ENCODE measurements around the gene TAAR8. TPM values are rescaled to one million over a fixed set of nuclear protein-coding genes. Genes with fewer than 3 reads are reported as not detected.

TAAR8 gene
- total and polyA plus RNA-seq, 2 of the 13 experiments (the other 11 are each of a cell fraction or from before 2014, with no cell fraction given): 0.07 TPM; not detected in 1

GRCh38 chr6:132590362-132590761, 37.9 kb downstream of the TAAR8 start:
- intact Hi-C loops (cut with micrococcal nuclease; ENCODE audit: unreplicated experiment): no loop called here
- ATAC-seq (no peak), DNase-seq (ENCODE audit: low spot score) (no peak), FAIRE-seq (no peak)
- no peaks in the 10 kb centered on the region for H4K20me1 ChIP-seq (ENCODE audit: insufficient read depth, low read length)
- in situ Hi-C loops (cut with HindIII; ENCODE audit: extremely low pct_ligation_motif_present, low pct_unique_long_range_greater_than_20kb): no loop called here
- no peaks in the 10 kb centered on the region for H3K4me1 ChIP-seq (ENCODE audit: insufficient read depth, low read length)
- H3K4me2 ChIP-seq (ENCODE audit: low read depth, low read length): no peak overlapping the region
- no peak overlapping the region for H3K4me3 ChIP-seq (replicated peaks in 1 of 3; ENCODE audit: insufficient read depth in 1 of 3, low read depth in 2 of 3, low read length in 3 of 3)
- H3K79me2 ChIP-seq (ENCODE audit: insufficient read depth, low read length): no peaks in the 10 kb centered on the region
- 0% methylated on average over 1 of the region's 1 CpG for WGBS (ENCODE audit: low lambda C conversion rate)
- no peaks in the 10 kb centered on the region for H3K9me3 ChIP-seq (ENCODE audit: low read length)
- no TSS peak for BruUV-seq (replicated peaks)
- H2AFZ ChIP-seq (ENCODE audit: low read length): no peak overlapping the region
- H3K27ac ChIP-seq (ENCODE audit: extremely low read length, insufficient read depth, low read length): no peak overlapping the region
- H3K27me3 ChIP-seq (ENCODE audit: control insufficient read depth in 1 of 2, insufficient read depth in 2 of 2, low read length in 2 of 2): no peaks in the 10 kb centered on the region; a peak in 1 of 5 replicates
- POLR2A ChIA-PET: no interaction called here
- CTCF ChIA-PET (ENCODE audit: low intra/inter-chr PET ratio, low total read pairs): no interaction called here
- TF ChIP-seq NFE2L1 (CRISPR knock-in tag; IDR thresholded peaks at IDR 0.05; ENCODE audit: borderline replicate concordance) (no peak), NKX3-1 (CRISPR knock-in tag; IDR thresholded peaks at IDR 0.05) (no peak), SRY (CRISPR knock-in tag; IDR thresholded peaks at IDR 0.05) (no peak)
- H3K9ac ChIP-seq (ENCODE audit: insufficient read depth, low read depth, low read length): no peak overlapping the region
- no peaks in the 10 kb centered on the region for H3K36me3 ChIP-seq (replicated peaks in 1 of 2; ENCODE audit: control insufficient read depth in 1 of 2, insufficient read depth in 2 of 2, low read length in 2 of 2)

GRCh38 chr6:132592855-132593254, 40.4 kb downstream of the TAAR8 start:
- ATAC-seq (no peak), FAIRE-seq (no peak), DNase-seq (ENCODE audit: low spot score) (no peak)
- ChIA-PET POLR2A (no interaction called here), CTCF (ENCODE audit: low intra/inter-chr PET ratio, low total read pairs) (no interaction called here)
- H3K4me2 ChIP-seq (ENCODE audit: low read depth, low read length): no peak overlapping the region
- H2AFZ ChIP-seq (ENCODE audit: low read length): no peak overlapping the region
- H3K36me3 ChIP-seq (replicated peaks in 1 of 2; ENCODE audit: control insufficient read depth in 1 of 2, insufficient read depth in 2 of 2, low read length in 2 of 2): no peaks in the 10 kb centered on the region
- no peaks in the 10 kb centered on the region for H3K4me1 ChIP-seq (ENCODE audit: insufficient read depth, low read length)
- no peaks in the 10 kb centered on the region for H4K20me1 ChIP-seq (ENCODE audit: insufficient read depth, low read length)
- H3K79me2 ChIP-seq (ENCODE audit: insufficient read depth, low read length): no peaks in the 10 kb centered on the region
- no peaks in the 10 kb centered on the region; a peak in 1 of 5 replicates for H3K27me3 ChIP-seq (ENCODE audit: control insufficient read depth in 1 of 2, insufficient read depth in 2 of 2, low read length in 2 of 2)
- 13% methylated on average over 2 of the region's 2 CpGs for WGBS (ENCODE audit: low lambda C conversion rate)
- intact Hi-C loops (cut with micrococcal nuclease; ENCODE audit: unreplicated experiment): no loop called here
- H3K9ac ChIP-seq (ENCODE audit: insufficient read depth, low read depth, low read length): no peak overlapping the region
- in situ Hi-C loops (cut with HindIII; ENCODE audit: extremely low pct_ligation_motif_present, low pct_unique_long_range_greater_than_20kb): no loop called here
- BruUV-seq (replicated peaks): no TSS peak
- no peaks in the 10 kb centered on the region for H3K9me3 ChIP-seq (ENCODE audit: low read length)
- TF ChIP-seq ZNF331 (CRISPR knock-in tag; IDR thresholded peaks at IDR 0.05): no peak
- no peak for TF ChIP-seq TEAD3 (CRISPR knock-in tag; optimal IDR thresholded peaks at IDR 0.05; ENCODE audit: borderline replicate concordance)
- no peak for TF ChIP-seq ZNF563 (CRISPR knock-in tag; IDR thresholded peaks at IDR 0.05)
- no peak for TF ChIP-seq CENPX (CRISPR knock-in tag; IDR thresholded peaks at IDR 0.05)
- TF ChIP-seq RCOR2 (CRISPR knock-in tag; IDR thresholded peaks at IDR 0.05): no peak
- TF ChIP-seq, protein P1, sequence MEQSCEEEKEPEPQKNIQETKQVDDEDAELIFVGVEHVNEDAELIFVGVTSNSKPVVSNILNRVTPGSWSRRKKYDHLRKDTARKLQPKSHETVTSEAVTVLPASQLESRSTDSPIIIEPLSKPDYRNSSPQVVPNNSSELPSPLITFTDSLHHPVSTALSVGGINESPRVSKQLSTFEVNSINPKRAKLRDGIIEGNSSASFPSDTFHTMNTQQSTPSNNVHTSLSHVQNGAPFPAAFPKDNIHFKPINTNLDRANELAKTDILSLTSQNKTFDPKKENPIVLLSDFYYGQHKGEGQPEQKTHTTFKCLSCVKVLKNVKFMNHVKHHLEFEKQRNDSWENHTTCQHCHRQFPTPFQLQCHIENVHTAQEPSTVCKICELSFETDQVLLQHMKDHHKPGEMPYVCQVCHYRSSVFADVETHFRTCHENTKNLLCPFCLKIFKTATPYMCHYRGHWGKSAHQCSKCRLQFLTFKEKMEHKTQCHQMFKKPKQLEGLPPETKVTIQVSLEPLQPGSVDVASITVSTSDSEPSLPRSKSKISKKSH (CRISPR knock-in tag; IDR thresholded peaks at IDR 0.05; ENCODE audit: borderline replicate concordance): no peak
- TF ChIP-seq, protein P2, sequence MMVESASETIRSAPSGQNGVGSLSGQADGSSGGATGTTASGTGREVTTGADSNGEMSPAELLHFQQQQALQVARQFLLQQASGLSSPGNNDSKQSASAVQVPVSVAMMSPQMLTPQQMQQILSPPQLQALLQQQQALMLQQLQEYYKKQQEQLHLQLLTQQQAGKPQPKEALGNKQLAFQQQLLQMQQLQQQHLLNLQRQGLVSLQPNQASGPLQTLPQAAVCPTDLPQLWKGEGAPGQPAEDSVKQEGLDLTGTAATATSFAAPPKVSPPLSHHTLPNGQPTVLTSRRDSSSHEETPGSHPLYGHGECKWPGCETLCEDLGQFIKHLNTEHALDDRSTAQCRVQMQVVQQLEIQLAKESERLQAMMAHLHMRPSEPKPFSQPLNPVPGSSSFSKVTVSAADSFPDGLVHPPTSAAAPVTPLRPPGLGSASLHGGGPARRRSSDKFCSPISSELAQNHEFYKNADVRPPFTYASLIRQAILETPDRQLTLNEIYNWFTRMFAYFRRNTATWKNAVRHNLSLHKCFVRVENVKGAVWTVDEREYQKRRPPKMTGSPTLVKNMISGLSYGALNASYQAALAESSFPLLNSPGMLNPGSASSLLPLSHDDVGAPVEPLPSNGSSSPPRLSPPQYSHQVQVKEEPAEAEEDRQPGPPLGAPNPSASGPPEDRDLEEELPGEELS (CRISPR knock-in tag; IDR thresholded peaks at IDR 0.05): no peak
- no peak for TF ChIP-seq SPEN (CRISPR knock-in tag; IDR thresholded peaks at IDR 0.05; ENCODE audit: low read depth)
- TF ChIP-seq MTA1 (CRISPR knock-in tag; IDR thresholded peaks at IDR 0.05; ENCODE audit: borderline replicate concordance): no peak
- no peak for TF ChIP-seq ZNF224 (CRISPR knock-in tag; IDR thresholded peaks at IDR 0.05)
- TF ChIP-seq SMC3 (IDR thresholded peaks at IDR 0.05; ENCODE audit: low read length): no peak
- TF ChIP-seq, protein P3, sequence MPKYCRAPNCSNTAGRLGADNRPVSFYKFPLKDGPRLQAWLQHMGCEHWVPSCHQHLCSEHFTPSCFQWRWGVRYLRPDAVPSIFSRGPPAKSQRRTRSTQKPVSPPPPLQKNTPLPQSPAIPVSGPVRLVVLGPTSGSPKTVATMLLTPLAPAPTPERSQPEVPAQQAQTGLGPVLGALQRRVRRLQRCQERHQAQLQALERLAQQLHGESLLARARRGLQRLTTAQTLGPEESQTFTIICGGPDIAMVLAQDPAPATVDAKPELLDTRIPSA (CRISPR knock-in tag; IDR thresholded peaks at IDR 0.05; ENCODE audit: borderline replicate concordance): no peak
- no peak overlapping the region for H3K27ac ChIP-seq (ENCODE audit: extremely low read length, insufficient read depth, low read length)
- H3K4me3 ChIP-seq (replicated peaks in 1 of 3; ENCODE audit: insufficient read depth in 1 of 3, low read depth in 2 of 3, low read length in 3 of 3): no peak overlapping the region

All from HepG2 (cell line).